ENCODE results near the gene CPE. TPM values are rescaled to one million over a fixed set of nuclear protein-coding genes. Genes with fewer than 3 reads are reported as not detected.
"Not testable (repeated sequence)": the region's sequence is repeated elsewhere in the genome, so short reads cannot be mapped to it uniquely, and the experiment has no call there.

CPE gene
- total RNA-seq, 1 donor from 2014 or later, result 49.7 TPM

GRCh38 chr4:165481053-165481835, 102.4 kb downstream of the CPE start:
- intact Hi-C loops (cut with DNase I), result no loop called here

GRCh38 chr4:165489786-165490185, 111.0 kb downstream of the CPE start:
- intact Hi-C loops (cut with DNase I), result loop anchor here (5.0 kb wide), 1 partner anchor 603 kb away; no protein-coding TSS in a partner anchor
- no peak for DNase-seq
- no peak for ATAC-seq (ENCODE audit: poor library complexity)

More at GRCh38 chr4:165481053-165481835, 102.4 kb downstream of the CPE start:
- ATAC-seq (ENCODE audit: poor library complexity) (no peak), DNase-seq (no peak)

GRCh38 chr4:165492583-165492982, 113.8 kb downstream of the CPE start:
- intact Hi-C loops (cut with DNase I), result loop anchor here (5.0 kb wide), 1 partner anchor 600 kb away; no protein-coding TSS in a partner anchor
- not testable (repeated sequence) for ATAC-seq (ENCODE audit: poor library complexity); DNase-seq

- ATAC-seq (ENCODE audit: poor library complexity), result peak; percentile 96
- intact Hi-C loops (cut with DNase I), result loop anchor here (5.0 kb wide), 1 partner anchor 599 kb away; no protein-coding TSS in a partner anchor
- peak; percentile 81 for DNase-seq
Observed at GRCh38 chr4:165493359-165493758, 114.6 kb downstream of the CPE start.

GRCh38 chr4:165502916-165503907, 124.4 kb downstream of the CPE start:
- ATAC-seq (ENCODE audit: poor library complexity) (peak; percentile 48), DNase-seq (no peak)
- intact Hi-C loops (cut with DNase I), result no loop called here

GRCh38 chr4:165504184-165504583, 125.4 kb downstream of the CPE start:
- intact Hi-C loops (cut with DNase I), result no loop called here
- ATAC-seq (ENCODE audit: poor library complexity) (no peak), DNase-seq (no peak)

- no peak for DNase-seq
- intact Hi-C loops (cut with DNase I), result no loop called here
- ATAC-seq (ENCODE audit: poor library complexity), result no peak
Observed at GRCh38 chr4:165505958-165506837, 127.4 kb downstream of the CPE start.

GRCh38 chr4:165506849-165507248, 128.0 kb downstream of the CPE start:
- ATAC-seq (ENCODE audit: poor library complexity) (no peak), DNase-seq (no peak)
- intact Hi-C loops (cut with DNase I), result no loop called here

- DNase-seq, result no peak
- ATAC-seq (ENCODE audit: poor library complexity), result no peak
- intact Hi-C loops (cut with DNase I), result no loop called here
Observed at GRCh38 chr4:165507381-165507780, 128.6 kb downstream of the CPE start.

- DNase-seq (no peak), ATAC-seq (ENCODE audit: poor library complexity) (no peak)
- intact Hi-C loops (cut with DNase I), result no loop called here
Observed at GRCh38 chr4:165508372-165509120, 129.7 kb downstream of the CPE start.

- DNase-seq, result no peak
- ATAC-seq (ENCODE audit: poor library complexity), result no peak
- intact Hi-C loops (cut with DNase I), result no loop called here
Observed at GRCh38 chr4:165512424-165512823, 133.6 kb downstream of the CPE start.

- DNase-seq (no peak), ATAC-seq (ENCODE audit: poor library complexity) (no peak)
- intact Hi-C loops (cut with DNase I), result no loop called here
Observed at GRCh38 chr4:165514739-165515138, 135.9 kb downstream of the CPE start.

- DNase-seq, result no peak
- intact Hi-C loops (cut with DNase I), result no loop called here
- ATAC-seq (ENCODE audit: poor library complexity), result no peak
Observed at GRCh38 chr4:165515201-165515600, 136.4 kb downstream of the CPE start.

GRCh38 chr4:165516281-165516833, 137.5 kb downstream of the CPE start:
- no peak for DNase-seq
- no peak for ATAC-seq (ENCODE audit: poor library complexity)
- intact Hi-C loops (cut with DNase I), result no loop called here

- ATAC-seq (ENCODE audit: poor library complexity) (no peak), DNase-seq (no peak)
- intact Hi-C loops (cut with DNase I), result no loop called here
Observed at GRCh38 chr4:165517216-165517615, 138.4 kb downstream of the CPE start.

GRCh38 chr4:165518024-165518616, 139.3 kb downstream of the CPE start:
- intact Hi-C loops (cut with DNase I), result no loop called here
- ATAC-seq (ENCODE audit: poor library complexity), result no peak
- DNase-seq, result no peak

- intact Hi-C loops (cut with DNase I), result no loop called here
- no peak for ATAC-seq (ENCODE audit: poor library complexity)
- no peak for DNase-seq
Observed at GRCh38 chr4:165518686-165519085, 139.9 kb downstream of the CPE start.
